Stimulated activated CD8-positive, alpha-beta memory T cell treated with anti-CD3 and anti-CD28 coated beads, Interleukin-7, amount 100 ng/mL, for 1 hour (primary cell): ENCODE measurements around the gene IGF2R.
"Not testable (repeated sequence)": the region's sequence is repeated elsewhere in the genome, so short reads cannot be mapped to it uniquely, and the experiment has no call there.

Experiments
- DNase-seq, 2 donors: peaks; one replicate each; pipeline ENCODE4 v3.0.0-alpha.2; 2020; ENCODE audit warnings: low read depth in 2 of 2

Gene IGF2R

DNA sequence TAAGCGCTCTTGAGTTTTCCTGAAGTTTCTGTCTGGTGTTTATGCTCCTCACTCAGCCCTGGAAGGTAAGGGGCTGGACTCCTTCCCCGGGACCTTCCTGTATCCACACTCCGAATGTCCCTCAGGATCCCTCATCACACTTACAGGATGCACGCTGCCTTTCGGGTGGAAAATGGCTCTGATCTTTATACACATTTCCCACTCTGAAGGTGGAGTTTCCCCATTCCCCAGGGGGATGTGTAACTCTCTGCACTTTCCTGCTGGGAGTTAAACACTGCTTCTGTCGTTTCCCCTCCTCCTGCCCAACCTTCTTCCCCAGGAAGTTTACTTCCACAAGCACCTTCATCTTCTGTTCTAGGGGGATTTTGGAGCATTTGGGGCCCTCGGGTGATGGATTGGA lies 17.1 kb upstream of the IGF2R start:
- no peak for DNase-seq

DNA sequence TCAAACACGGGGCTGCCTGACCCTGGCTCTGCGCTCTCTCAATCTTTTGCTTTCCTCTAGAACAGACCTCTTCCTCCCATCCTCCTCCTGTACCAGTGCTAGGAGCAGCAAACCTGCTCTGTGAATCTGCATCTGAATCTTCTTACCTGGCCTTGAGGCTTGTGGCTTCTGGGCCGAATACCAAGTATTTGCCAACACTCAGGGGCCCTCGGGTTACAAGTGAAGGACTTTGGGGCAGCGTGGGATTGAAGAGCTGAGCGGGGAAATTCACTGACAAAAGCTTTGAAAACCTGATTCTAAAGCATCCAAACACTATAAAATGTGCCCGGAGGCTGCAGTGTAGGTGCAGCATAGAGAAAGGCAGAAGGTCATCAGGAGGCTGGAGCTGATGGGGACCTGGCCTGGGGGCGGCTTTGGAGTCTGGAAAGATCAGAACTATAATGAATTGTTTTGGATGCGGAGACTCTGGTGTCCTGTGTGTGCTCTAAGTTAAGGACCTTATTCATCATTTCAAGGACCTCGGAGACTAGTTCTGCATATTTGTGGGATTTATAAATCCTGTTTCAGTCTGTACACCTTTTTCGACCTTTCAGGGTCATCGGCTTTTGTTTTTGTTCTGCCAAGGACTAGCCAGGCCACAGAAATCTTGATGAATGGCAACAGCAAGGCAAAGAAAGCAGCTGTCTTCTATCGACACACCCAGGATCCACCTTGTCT lies 16.4 kb upstream of the IGF2R start:
- DNase-seq: no peak

DNA sequence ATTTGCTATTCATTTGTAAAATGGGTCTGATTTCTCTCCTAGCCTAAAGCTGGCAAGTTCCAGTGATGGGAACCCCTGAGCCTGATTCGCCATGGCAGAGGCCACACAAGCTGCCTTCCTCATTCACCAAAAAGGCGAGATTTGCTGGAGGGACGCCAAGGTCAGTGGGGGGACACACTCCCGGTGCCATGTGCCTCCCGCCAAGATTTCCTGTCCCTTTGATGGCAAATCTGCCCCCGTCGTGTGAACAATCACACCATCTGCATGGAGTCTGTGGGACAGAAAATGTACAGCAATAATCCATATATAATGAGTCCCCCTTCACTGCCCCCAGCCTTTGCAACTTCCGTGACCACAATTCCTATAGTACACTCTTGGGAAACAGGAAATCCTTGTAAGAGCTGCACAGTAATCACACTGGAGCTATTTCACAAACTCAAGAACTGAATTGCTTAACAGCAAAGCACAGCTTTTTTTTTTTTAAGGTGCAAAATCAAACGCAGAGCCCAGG lies 15.7 kb upstream of the IGF2R start:
- no peak for DNase-seq

DNA sequence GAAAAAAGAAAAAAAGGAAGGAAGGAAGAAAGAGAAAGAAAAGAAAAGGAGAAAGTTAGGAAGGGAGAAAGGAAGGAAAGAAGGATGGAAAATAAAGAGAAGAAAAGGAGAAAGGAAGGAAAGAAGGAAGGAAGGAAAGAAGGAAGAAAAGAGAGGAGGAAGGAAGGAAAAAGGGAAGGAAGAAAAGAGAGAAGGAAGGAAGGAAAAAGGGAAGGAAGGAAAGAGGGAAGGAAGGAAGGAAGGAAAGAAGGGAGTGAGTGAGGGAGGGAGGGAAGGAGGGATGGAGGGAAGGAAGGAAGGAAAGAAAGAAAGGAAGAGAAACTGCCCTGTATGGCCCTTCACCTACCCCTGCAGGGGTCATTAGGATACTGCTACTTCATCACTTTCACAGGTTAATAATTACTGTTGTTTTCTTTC lies 12.9 kb upstream of the IGF2R start:
- DNase-seq: no peak

DNA sequence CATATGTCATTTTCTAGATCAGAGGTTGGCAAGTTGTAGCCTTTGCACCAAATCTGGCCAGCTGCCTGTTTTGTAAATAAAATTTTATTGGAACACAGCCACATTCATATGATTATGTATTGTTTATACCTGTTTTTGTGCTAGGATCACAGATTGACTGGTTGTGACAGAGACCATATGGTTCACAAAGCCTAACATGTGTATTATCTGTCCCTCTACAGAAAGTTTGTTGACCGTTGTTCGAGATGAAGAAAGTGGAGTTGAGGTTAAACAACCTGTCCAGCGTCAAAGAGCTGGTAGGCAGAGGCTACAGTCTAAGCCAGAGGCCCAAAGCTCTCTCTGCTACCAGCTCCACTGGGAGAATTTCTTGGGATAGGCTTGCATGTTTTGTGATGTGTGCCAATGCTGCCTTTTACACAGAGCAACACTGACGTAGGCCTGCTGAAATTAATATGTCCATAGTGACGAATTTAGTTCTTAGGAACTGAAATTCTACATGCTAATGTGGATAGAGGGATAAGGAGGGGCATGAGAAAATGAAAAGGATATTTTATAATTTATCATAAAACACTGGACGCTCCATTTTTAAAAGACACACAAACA lies 11.7 kb upstream of the IGF2R start:
- DNase-seq: no peak

DNA sequence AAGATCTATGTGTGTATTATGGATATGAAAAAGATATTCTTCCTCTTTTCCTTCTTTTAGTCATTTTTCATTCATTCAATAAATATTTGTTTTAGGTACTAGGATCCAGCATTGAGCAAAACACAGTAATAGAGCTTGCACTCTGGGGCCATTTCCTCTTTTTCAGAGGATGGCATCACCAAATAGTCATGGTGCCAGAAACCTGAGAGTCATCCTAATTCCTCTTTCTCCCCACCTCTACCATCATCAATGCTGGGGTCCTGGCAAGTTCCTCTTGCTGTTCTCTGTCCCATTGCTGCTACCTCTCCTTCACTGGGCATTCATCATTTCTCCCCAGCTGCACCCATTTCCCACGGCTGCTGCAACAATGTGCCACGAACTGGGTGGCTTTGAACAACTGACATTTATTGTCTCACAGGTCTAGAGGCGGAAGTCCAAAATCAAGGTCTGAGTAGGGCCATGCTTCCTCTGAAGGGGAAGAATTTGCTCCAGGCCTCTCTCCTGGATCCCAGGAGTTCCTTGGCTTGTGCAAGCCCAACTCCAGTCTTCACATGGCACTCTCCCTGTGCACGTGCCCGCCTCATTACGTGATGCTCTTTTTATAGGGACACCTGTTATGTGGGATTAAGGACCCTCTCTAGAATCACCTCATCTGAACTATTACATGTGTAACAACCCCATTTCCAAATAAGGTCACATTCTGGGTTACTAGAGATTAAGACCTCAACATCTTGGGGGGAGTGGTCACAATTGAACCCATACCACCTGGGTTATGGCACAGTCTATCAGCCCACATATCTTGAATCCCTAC lies 9.5 kb upstream of the IGF2R start:
- no peak for DNase-seq

DNA sequence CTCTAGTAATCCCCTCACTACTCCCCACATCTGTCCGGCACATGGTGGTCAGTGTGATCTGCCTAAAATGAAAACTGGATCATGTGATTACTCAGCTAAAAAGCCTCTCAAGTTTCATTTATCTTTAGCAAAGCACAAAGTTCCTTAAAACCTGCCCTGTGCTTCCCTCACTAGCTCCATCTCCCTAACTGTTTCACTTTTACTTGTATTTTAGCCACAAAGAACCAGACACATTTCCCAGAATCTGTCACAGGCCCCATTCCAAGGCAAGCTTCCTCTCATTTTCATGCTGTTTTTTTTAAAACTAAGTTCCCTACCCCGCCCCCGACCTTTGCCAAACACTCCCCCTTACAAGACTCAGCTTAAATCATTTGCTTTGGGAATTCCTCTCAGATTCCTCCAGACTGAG lies 8.9 kb upstream of the IGF2R start:
- DNase-seq: no peak

DNA sequence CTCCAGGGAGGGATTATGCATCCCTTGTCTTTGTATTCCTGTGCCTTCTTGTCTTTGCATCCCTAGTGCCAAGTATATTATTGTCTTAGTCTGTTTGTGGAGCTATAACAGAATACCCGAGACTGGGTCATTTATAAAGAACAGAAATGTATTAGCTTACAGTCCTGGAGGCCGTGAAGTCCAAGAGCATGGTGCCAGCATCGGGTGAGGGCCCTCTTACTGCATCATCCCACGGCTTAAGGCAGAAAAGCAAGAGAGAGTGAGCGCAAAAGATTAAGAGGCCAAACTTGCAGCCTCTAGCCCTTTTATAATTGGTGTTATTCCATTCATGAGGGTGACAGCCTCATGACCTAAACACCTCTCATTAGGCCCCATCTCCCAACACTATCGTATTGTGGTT lies 8.4 kb upstream of the IGF2R start:
- no peak for DNase-seq

DNA sequence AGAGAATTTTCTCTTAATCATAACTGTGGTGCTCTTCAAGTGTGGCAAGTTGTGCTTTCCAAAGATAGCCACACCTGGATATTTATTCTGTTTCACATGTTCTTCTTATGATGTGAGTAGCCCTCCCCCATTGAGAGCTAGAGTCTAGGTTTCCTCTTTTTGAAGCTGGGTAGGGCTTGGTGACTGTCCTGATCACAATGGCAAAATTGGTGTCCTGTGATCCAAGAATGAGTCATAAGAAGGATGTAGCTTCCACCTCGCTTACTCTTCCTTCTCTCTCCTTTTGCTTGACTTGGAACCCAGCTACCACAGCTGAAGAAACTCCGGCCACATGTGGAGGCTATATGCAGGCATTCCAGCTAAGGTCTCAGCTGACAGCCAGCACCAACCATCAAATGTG lies 7.4 kb upstream of the IGF2R start:
- DNase-seq: no peak

DNA sequence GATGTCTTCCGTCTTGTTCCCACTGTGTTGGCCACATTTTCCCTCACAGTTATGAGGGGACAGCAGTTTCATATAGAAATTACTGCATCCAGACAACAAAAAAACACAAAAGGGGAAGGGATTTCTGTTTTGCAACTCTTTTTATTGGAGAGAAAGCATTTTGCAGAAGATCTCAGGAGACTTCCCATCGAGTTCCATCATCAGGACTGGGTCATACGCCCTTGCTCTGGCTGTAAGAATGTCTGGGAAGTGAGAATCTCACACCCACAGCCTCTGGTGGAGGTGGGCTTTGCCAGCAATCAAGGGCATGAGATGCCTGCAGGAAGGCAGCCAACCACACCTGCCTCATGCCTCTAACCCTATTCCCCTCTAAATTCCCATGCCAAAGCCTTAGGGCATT lies 5.8 kb upstream of the IGF2R start:
- no peak for DNase-seq

DNA sequence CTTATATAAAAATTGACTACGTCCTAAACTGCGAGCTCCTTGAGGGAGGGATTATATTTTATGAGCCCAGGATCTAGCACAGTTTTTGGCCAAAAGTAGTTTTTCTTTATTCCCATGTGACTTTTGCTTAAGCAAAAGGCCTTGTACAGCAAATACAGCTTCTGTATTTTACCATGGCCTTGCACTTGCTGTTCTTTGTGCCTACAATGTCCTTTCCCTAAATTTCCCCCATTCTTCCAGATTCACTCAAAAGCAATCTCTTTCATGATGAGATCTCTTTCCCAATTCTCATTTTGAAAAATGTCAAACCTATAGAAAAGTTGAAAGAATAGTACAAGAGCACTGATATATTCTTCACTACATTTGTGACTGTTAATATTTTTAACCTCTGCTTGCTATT lies 4.8 kb upstream of the IGF2R start:
- DNase-seq: no peak

DNA sequence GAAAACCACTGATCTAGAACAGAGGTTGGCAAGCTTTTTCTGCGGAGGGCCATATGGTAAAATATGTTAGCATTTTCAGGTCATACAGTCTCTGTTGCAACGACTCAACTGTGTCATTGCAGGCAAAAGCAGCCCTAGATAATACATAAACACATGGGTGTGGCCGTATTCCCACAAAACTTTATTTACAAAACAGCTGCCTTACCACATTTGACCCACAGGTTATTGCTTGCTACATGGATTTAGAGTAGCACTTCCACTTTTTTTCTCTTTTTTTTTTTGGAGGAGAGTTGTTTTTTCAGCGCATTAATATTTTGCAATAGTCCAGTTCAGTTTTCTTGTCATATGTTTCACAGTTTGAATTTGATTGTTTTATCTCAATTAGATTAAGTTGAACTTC lies 2.5 kb upstream of the IGF2R start:
- DNase-seq: no peak

DNA sequence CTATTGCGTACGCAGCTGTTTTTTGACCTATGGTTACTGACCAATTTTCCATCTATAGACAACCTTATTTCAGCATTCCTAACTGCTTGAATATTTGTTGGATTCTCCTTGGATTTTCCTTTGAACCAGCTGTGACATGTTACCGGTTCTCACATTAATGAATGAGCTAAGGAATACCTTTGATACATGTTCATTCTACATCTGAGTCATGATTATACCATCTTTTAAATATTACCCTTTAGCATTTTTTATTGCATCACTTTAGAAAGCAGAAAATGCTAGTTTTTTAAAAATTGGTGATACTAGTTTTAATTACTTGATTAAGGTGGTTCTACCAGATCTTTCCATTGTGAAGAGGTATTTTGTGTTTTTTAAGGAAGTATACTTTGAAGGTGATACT lies 1.9 kb upstream of the IGF2R start:
- no peak for DNase-seq

DNA sequence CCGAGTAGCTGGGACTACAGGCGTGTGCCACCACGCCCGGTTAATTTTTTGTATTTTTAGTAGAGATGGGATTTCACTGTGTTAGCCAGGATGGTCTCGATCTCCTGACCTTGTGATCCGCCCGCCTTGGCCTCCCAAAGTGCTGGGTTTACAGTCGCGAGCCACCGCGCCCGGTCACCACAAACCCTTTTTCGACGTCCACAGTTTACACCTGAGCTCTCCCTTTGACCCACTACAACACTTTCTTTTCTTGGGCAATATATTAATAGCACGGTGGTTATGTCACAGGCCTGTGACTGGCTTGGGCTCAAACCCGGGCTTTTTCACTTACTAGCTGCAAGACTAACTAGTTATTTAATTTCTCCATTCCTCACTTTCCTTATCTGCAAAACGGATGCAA lies 1.3 kb upstream of the IGF2R start:
- not testable (repeated sequence) for DNase-seq

DNA sequence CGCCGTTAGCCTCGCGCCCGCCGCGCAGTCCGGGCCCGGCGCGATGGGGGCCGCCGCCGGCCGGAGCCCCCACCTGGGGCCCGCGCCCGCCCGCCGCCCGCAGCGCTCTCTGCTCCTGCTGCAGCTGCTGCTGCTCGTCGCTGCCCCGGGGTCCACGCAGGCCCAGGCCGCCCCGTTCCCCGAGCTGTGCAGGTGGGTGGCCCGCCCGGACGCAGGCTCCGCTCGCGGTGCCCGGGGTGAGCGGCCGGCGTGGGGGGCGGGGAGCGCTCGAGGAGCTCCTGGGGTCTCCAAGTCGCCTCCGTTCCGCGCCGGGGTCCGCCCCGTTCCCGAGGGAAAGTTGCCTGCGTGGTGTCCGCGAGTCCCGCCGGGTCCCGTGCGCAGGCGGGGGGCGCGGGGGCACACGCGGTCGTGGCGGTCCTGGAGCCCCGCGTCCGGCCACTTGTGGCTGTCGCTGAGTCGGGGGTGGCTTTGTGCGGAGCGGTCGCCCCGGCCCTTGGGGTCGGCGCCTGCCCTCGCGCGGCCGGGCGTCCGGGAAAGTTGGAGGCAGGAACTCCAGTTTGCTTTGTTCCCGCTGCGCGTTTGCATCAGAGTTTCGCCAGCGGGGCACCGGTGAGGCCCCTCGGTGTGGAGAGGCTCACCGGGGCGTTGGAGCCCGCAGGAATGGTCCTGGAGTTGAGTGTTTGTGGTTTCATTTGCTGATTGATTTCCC lies 476 bp downstream of the IGF2R start:
- no peak for DNase-seq

DNA sequence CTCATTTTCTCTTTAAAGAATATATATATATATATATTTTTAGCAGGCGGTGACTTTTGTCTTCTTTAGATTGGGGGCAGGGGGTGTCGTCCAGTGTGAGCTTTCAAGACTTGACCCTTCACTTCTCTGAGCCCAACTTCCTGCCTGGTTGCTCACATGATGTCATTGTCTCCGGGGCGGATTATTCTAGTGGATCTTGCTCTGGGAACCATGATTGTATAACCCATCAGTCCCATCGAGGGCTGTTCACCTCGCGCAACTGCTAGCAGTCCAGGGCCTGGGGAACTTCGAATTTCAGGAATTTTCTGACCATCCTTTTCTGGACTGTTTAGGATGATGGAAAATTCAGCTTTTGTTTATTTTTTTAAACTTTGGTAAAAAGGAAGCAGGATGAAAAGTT lies 1.0 kb downstream of the IGF2R start:
- no peak for DNase-seq

DNA sequence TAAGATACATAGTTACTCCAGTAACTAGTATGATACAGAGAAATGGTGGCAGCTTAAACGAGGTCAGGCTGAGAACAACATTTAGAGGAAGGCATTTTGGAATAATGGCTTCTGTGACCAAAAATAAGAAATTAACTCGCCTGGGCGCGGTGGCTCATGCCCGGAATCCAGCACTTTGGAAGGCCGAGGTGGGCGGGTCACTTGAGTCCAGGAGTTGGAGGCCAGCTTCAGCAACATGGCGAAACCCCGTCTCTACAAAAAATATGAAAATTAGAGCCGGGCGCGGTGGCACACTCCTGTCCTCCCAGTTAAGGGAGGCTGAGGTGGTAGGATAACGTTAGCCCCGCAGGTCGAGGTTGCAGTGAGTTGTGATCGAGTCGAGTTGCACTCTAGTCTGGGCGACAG lies 1.8 kb downstream of the IGF2R start:
- no peak for DNase-seq

DNA sequence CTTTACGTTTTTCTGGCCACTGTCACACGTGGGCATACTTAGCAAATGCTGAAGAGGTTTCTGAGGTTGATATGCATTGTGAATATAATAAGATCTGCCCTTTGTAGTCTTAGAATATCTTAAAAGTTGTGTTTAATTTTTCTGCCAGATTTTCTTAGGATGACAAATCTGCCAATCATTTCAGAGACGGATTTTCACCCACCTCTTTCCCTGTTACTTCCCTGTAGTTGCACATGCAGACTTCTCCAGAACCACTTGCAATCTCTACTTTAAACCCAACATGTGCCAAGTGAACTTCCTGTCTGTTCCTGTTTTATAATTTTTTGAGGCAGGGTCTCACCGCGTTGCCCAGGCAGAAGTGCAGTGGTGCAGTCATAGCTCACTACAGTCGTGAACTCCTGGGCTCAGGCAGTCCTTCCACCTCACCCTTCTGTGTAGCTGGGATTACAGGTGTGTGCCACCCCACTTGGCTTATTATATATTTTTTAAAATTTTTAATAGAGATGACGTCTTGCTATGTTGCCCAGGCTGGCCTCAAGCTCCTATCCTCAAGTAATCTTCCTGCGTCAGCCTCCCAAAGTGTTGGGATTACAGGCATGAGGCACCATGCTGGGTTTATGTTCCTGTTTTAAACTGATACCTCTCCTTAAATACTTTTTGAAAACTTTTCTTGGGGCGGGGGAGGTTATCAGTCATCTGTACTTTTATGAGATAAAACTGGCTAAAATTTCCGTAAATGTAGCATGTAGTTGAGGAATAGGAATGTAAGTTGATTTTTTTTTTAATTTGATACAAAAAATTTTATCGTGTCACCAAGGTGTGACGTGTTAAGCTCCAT lies 2.7 kb downstream of the IGF2R start:
- DNase-seq: no peak

DNA sequence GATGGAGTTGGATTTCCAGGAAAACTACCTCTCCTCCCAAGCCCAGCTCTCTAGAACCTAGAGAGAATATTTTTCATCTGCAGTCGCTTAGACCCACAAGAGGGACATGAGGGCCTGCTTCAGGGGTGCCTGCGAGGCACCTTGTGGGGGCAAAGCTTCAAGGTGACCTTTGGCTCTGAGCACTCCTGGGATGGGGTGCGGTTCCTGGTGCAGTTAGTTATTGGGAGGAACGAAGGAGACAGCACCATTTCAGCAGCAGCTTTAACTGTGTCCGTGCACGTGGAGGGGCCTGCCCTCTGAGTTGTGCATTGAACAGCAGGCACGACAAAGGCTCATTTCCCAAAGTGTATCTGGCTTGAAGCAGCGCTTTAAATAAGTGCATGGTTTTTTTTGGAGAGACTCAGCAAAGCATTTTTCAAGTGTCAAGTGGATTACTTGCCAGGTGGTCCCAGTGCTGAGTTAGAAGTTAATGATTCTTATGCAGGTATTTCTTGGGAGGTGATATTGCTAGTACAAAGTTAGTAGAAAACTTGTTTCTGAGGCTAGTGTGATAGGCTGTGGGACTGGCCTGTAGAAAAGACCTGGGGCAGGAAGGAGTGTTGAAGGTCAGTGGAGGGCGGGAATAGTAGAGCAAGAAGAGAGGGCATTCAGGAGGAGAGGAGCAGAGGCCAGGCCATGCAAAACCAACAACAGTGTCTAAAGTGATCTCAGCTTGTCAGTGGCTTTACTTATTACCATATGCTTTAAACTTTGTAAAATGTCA lies 3.8 kb downstream of the IGF2R start:
- no peak for DNase-seq

DNA sequence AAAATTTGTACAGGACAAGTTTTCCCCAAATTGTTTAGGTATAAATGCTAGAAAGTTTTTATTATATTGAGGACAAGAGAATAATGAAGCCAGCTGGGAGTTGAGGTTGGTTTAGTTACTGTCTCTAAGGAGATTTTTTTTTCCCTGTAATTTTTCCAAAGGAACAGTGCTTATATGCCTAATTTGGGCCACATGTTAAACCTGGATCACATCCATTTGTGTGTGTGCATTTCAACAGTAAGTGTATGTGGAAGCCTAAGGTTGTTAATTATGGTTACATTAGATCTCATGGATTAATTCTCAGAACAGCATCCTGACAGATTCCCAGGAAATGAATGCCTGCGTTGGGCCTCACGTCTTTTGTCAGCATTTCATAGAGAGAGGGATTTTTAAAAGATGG lies 4.5 kb downstream of the IGF2R start:
- no peak for DNase-seq

DNA sequence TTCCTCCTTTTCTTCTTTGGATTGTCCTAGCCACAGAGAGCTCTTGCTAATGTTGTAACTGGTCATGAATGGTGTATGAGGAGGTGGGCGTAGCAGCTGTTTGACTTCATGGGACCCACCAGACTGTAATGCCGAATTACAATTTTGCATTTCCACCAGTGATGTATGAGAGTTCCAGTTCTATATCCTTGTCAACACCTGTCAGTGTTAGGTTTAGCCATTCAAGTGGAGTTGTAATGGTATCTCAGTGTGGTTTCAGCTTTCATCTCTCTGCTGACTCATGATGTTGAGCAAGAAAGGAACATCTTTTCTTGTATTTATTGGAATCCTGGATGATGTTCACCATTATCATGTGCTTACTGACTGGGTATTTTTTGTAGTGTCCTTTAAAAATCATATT lies 5.1 kb downstream of the IGF2R start:
- no peak for DNase-seq
